Fibroblast of mammary gland (primary cell): ENCODE results near the gene LYRM9.

ENCODE experiments used
- DNase-seq: peaks from one replicate; pipeline ENCODE4 v3.0.0-alpha.2; 2010; ENCODE audit warnings: low read depth
- H3K4me3 ChIP-seq: 2 replicates; pipeline ENCODE4 v1.5.1; 2011; ENCODE audit warnings: low read depth, mild to moderate bottlenecking, low read length, moderate library complexity; ENCODE audit not compliant: control insufficient read depth
- CTCF ChIP-seq: conservative IDR thresholded peaks from 2 replicates; pipeline ENCODE4 v1.5.1; 2011; ENCODE audit warnings: low read depth, low read length, inconsistent platforms; ENCODE audit not compliant: control insufficient read depth, insufficient read depth

LYRM9 gene

DNA sequence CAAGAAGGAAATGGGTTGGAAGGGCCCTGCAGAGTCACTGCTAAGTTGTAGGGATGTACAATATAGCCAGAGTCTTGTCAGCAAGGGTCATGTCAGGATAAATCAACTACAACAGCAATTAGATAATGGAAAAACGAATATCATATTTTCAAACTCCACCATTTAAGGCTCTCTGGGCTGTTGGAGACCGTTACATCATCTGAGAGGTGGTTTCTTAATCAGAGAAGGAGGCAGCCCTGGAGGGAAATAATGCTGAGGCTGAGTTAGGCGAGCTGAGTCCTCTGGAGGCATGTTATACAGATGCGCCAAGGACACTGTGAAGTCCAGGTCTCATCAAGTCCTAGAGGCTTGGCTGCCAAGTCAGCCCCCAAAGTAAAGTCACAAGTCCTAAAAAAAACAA is 30.3 kb downstream of the LYRM9 start:
- TF ChIP-seq CTCF, result no peak
- no peak overlapping the region for H3K4me3 ChIP-seq
- DNase-seq, result no peak

GRCh38 chr17:27862004-27862403 is 31.2 kb downstream of the LYRM9 start:
- no peak for TF ChIP-seq CTCF
- DNase-seq, result peak; percentile 12
- no peak overlapping the region for H3K4me3 ChIP-seq

GRCh38 chr17:27860971-27861664 is 32.0 kb downstream of the LYRM9 start:
- peak; percentile 20 for DNase-seq
- no peak overlapping the region for H3K4me3 ChIP-seq
- no peak for TF ChIP-seq CTCF

DNA sequence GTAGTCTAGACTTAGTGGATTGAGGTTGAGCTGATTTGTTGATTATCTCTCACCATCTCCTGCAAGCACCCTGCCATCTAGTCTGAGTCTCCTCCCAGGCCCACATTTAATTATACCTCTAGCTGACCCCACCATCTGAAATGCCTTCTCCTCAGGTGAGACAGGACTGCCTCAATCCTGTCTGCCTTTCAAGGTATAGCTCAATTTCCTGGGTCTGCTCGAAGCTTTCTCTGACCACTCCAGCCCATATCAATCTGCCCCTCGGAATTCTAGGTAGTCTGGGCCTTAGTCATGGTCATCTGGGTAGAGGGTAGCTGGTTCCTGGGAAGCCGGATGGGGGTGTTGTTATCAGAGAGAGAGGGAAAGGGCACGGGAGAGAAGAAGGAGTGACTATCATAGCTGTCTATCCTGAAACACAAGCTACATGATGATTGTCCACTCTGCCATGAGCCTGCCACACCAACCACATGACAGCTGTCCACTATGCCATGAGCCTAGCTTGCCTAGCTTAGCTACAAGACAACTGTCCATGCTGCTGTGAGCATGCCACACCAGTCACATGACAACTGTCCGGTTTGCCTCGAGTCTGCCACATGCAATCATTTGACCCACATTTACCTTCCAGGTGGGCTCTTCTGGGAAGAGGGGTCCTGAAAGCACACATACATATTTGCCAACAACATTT is 34.4 kb downstream of the LYRM9 start:
- no peak for DNase-seq
- H3K4me3 ChIP-seq, result no peak overlapping the region
- TF ChIP-seq CTCF, result no peak

GRCh38 chr17:27856676-27857432 is 36.3 kb downstream of the LYRM9 start:
- no peak for DNase-seq
- TF ChIP-seq CTCF, result no peak
- no peak overlapping the region for H3K4me3 ChIP-seq

GRCh38 chr17:27855454-27855853 is 37.7 kb downstream of the LYRM9 start:
- no peak for TF ChIP-seq CTCF
- H3K4me3 ChIP-seq, result no peak overlapping the region
- no peak for DNase-seq
